ENCODE results near the gene PNPT1.

DNA sequence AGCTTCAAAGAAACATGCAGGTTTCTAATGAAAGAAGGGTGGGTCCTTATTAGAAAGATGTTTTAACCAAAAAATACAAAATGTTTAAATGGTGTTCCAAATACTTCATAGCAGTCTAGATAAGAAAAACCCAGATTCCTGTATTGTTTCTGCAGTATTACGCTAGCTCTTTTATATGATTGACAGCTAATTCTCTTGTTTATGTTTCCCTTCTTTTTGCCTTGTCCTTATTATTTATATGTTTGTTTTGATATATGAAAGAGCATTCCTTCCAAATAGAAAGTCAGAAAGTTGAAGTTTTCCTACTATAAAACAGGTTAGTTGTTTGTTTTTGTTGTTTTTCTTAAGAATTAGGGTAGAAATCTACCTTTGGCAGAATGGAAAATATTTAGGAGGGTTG, 41.1 kb upstream of the PNPT1 start:
- TF ChIP-seq, protein P1, sequence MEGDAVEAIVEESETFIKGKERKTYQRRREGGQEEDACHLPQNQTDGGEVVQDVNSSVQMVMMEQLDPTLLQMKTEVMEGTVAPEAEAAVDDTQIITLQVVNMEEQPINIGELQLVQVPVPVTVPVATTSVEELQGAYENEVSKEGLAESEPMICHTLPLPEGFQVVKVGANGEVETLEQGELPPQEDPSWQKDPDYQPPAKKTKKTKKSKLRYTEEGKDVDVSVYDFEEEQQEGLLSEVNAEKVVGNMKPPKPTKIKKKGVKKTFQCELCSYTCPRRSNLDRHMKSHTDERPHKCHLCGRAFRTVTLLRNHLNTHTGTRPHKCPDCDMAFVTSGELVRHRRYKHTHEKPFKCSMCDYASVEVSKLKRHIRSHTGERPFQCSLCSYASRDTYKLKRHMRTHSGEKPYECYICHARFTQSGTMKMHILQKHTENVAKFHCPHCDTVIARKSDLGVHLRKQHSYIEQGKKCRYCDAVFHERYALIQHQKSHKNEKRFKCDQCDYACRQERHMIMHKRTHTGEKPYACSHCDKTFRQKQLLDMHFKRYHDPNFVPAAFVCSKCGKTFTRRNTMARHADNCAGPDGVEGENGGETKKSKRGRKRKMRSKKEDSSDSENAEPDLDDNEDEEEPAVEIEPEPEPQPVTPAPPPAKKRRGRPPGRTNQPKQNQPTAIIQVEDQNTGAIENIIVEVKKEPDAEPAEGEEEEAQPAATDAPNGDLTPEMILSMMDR (tag by site-specific recombination; IDR thresholded peaks at IDR 0.05) = no peak
- TF ChIP-seq KLF10 (tag by site-specific recombination; IDR thresholded peaks at IDR 0.05) = no peak

Data from HEK293 (cell line).